Measurements from ENCODE around the gene ADAMTS14.

DNA sequence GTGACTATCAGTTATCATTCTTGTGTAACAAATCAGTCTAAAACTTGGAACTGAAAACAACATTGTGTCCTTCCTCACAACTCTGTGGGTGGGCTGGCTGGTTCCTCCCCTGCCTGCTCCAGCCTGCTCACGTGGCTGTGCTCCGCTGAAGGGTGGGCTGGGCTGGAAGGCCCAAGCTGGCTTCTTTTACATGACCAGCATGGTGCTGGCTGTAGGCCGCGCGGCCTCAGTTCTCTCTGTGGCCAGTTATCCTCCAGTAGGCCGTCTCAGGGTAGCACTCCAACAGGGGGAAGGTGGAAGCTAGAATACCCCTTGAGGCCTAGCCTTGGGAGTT, 11.3 kb downstream of the ADAMTS14 start:
- no peak for TF ChIP-seq POLR2AphosphoS5 (IDR thresholded peaks at IDR 0.05; ENCODE audit: borderline replicate concordance, low read depth, low read length)
- no peak for TF ChIP-seq EZH2 (IDR thresholded peaks at IDR 0.05)
